GM19328 (cell line): Measurements from ENCODE around the gene FDCSP.
"Not testable (repeated sequence)": the region's sequence is repeated elsewhere in the genome, so short reads cannot be mapped to it uniquely, and the experiment has no call there.

Experiments used
- ATAC-seq: cut with Tn5 transposase; IDR thresholded peaks from one replicate; pipeline ENCODE4 v1.9.1; 2021; ENCODE audit warnings: mild to moderate bottlenecking, moderate library complexity; ENCODE audit not compliant: unreplicated experiment

The FDCSP gene

GRCh38 chr4:70225824-70226223 is at the start of gene FDCSP:
Gene FDCSP, plus strand, starts transcription at chr4:70226124. Its CDS starts 5,071 bp downstream, at chr4:70231195.
- ATAC-seq = no peak

GRCh38 chr4:70177090-70177489 is 48.8 kb upstream of the FDCSP start:
- no peak for ATAC-seq

GRCh38 chr4:70178075-70178660 is 47.8 kb upstream of the FDCSP start:
- no peak for ATAC-seq

GRCh38 chr4:70179811-70180210 is 46.1 kb upstream of the FDCSP start:
- ATAC-seq = no peak

- ATAC-seq = no peak
Observed at GRCh38 chr4:70181864-70182263, 44.1 kb upstream of the FDCSP start.

GRCh38 chr4:70182517-70183167 is 43.3 kb upstream of the FDCSP start:
- no peak for ATAC-seq

- ATAC-seq = no peak
Observed at GRCh38 chr4:70183168-70183939, 42.6 kb upstream of the FDCSP start.

- ATAC-seq = no peak
Observed at GRCh38 chr4:70183940-70184246, 42.0 kb upstream of the FDCSP start.

GRCh38 chr4:70187216-70187615 is 38.7 kb upstream of the FDCSP start:
- ATAC-seq = no peak

- ATAC-seq = no peak
Observed at GRCh38 chr4:70190579-70190978, 35.3 kb upstream of the FDCSP start.

- no peak for ATAC-seq
Observed at GRCh38 chr4:70191647-70192046, 34.3 kb upstream of the FDCSP start.

- no peak for ATAC-seq
Observed at GRCh38 chr4:70192895-70193294, 33.0 kb upstream of the FDCSP start.

GRCh38 chr4:70195425-70195824 is 30.5 kb upstream of the FDCSP start, which contains the start of gene ODAM:
Gene ODAM, plus strand, starts transcription at chr4:70195725. Its CDS starts 819 bp downstream, at chr4:70196544.
- no peak for ATAC-seq

- ATAC-seq = no peak
Observed at GRCh38 chr4:70196857-70197256, 29.1 kb upstream of the FDCSP start.

- no peak for ATAC-seq
Observed at GRCh38 chr4:70197842-70198241, 28.1 kb upstream of the FDCSP start.

GRCh38 chr4:70203601-70204000 is 22.3 kb upstream of the FDCSP start:
- ATAC-seq = no peak

GRCh38 chr4:70212752-70213151 is 13.2 kb upstream of the FDCSP start:
- not testable (repeated sequence) for ATAC-seq

GRCh38 chr4:70216109-70216508 is 9.8 kb upstream of the FDCSP start:
- ATAC-seq = not testable (repeated sequence)

- not testable (repeated sequence) for ATAC-seq
Observed at GRCh38 chr4:70216550-70216949, 9.4 kb upstream of the FDCSP start.

- ATAC-seq = not testable (repeated sequence)
Observed at GRCh38 chr4:70221389-70221788, 4.5 kb upstream of the FDCSP start.

GRCh38 chr4:70221818-70222217 is 4.1 kb upstream of the FDCSP start:
- ATAC-seq = not testable (repeated sequence)

- no peak for ATAC-seq
Observed at GRCh38 chr4:70236125-70236524, 10.2 kb downstream of the FDCSP start.
